ENCODE measurements around the gene LRP2BP. TPM values are rescaled to one million over a fixed set of nuclear protein-coding genes. Genes with fewer than 3 reads are reported as not detected.

The LRP2BP gene
- total RNA-seq, 1 experiment from 2014 or later = 0.33 TPM

- H3K4me1 ChIP-seq (ENCODE audit: control insufficient read depth, insufficient read depth, low read length) = no peaks in the 10 kb centered on the region
- ATAC-seq (no peak), DNase-seq (ENCODE audit: low read depth, low spot score) (no peak)
- no peak for TF ChIP-seq TCF7L2 (IDR thresholded peaks at IDR 0.05; ENCODE audit: low read depth, low read length)
- TF ChIP-seq REST (IDR thresholded peaks at IDR 0.05; ENCODE audit: insufficient read depth in 1 of 2, low read depth in 2 of 2, low read length in 1 of 2) = no peak
- no peak for TF ChIP-seq SIN3A (IDR thresholded peaks at IDR 0.05; ENCODE audit: borderline replicate concordance, insufficient read depth, low read depth, low read length)
- no peak for TF ChIP-seq POLR2AphosphoS5 (IDR thresholded peaks at IDR 0.05; ENCODE audit: low read depth, low read length)
- no peak for TF ChIP-seq CTCF (IDR thresholded peaks at IDR 0.05)
- BruUV-seq (replicated peaks) = no TSS peak
- in situ Hi-C loops (cut with HindIII; ENCODE audit: low pct_unique_long_range_greater_than_20kb, low sequenced_read_pairs) (no loop called here), intact Hi-C loops (cut with micrococcal nuclease; ENCODE audit: unreplicated experiment) (no loop called here)
- CTCF ChIA-PET = no interaction called here
- no peaks in the 10 kb centered on the region for H3K36me3 ChIP-seq (ENCODE audit: control insufficient read depth, insufficient read depth, low read length)
- no peak overlapping the region for H3K4me3 ChIP-seq (ENCODE audit: low read depth in 2 of 2, low read length in 2 of 2)
- no peaks in the 10 kb centered on the region for H3K9me3 ChIP-seq (ENCODE audit: control insufficient read depth, insufficient read depth, low read depth, low read length)
- no peaks in the 10 kb centered on the region for H3K27me3 ChIP-seq (ENCODE audit: control insufficient read depth, insufficient read depth, low read length)
- H3K27ac ChIP-seq (ENCODE audit: low read length) = no peak overlapping the region
- POLR2A ChIA-PET = no interaction called here
These were observed 15.4 kb downstream of the LRP2BP start for GRCh38 chr4:185380320-185380719.

GRCh38 chr4:185379326-185380295 lies 16.1 kb downstream of the LRP2BP start:
- no peak for ATAC-seq
- no peaks in the 10 kb centered on the region for H3K36me3 ChIP-seq (ENCODE audit: control insufficient read depth, insufficient read depth, low read length)
- no peak overlapping the region for H3K27ac ChIP-seq (ENCODE audit: low read length)
- ChIA-PET POLR2A (no interaction called here), CTCF (interaction anchor here (0.6 kb wide), 1 partner anchor 14 kb away, joined by 4 read pairs; no protein-coding TSS in a partner anchor)
- intact Hi-C loops (cut with micrococcal nuclease; ENCODE audit: unreplicated experiment) = no loop called here
- no peak for TF ChIP-seq REST (IDR thresholded peaks at IDR 0.05; ENCODE audit: insufficient read depth in 1 of 2, low read depth in 2 of 2, low read length in 1 of 2)
- no peak for TF ChIP-seq SIN3A (IDR thresholded peaks at IDR 0.05; ENCODE audit: borderline replicate concordance, insufficient read depth, low read depth, low read length)
- no peak for TF ChIP-seq POLR2AphosphoS5 (IDR thresholded peaks at IDR 0.05; ENCODE audit: low read depth, low read length)
- TF ChIP-seq CTCF (IDR thresholded peaks at IDR 0.05) = no peak
- TF ChIP-seq TCF7L2 (IDR thresholded peaks at IDR 0.05; ENCODE audit: low read depth, low read length) = no peak
- in situ Hi-C loops (cut with HindIII; ENCODE audit: low pct_unique_long_range_greater_than_20kb, low sequenced_read_pairs) = no loop called here
- no TSS peak for BruUV-seq (replicated peaks)
- no peak overlapping the region for H3K4me3 ChIP-seq (ENCODE audit: low read depth in 2 of 2, low read length in 2 of 2)
- H3K9me3 ChIP-seq (ENCODE audit: control insufficient read depth, insufficient read depth, low read depth, low read length) = no peaks in the 10 kb centered on the region
- H3K27me3 ChIP-seq (ENCODE audit: control insufficient read depth, insufficient read depth, low read length) = no peaks in the 10 kb centered on the region
- DNase-seq (ENCODE audit: low read depth, low spot score) = no peak
- no peaks in the 10 kb centered on the region for H3K4me1 ChIP-seq (ENCODE audit: control insufficient read depth, insufficient read depth, low read length)

Data from Panc1 (cell line).